ENCODE measurements around the gene ZNF609.
A peak's percentile ranks its signal among the peaks of the same experiment; 100 is the strongest.
"Not testable (repeated sequence)": the region's sequence is repeated elsewhere in the genome, so short reads cannot be mapped to it uniquely, and the experiment has no call there.

The ZNF609 gene

DNA sequence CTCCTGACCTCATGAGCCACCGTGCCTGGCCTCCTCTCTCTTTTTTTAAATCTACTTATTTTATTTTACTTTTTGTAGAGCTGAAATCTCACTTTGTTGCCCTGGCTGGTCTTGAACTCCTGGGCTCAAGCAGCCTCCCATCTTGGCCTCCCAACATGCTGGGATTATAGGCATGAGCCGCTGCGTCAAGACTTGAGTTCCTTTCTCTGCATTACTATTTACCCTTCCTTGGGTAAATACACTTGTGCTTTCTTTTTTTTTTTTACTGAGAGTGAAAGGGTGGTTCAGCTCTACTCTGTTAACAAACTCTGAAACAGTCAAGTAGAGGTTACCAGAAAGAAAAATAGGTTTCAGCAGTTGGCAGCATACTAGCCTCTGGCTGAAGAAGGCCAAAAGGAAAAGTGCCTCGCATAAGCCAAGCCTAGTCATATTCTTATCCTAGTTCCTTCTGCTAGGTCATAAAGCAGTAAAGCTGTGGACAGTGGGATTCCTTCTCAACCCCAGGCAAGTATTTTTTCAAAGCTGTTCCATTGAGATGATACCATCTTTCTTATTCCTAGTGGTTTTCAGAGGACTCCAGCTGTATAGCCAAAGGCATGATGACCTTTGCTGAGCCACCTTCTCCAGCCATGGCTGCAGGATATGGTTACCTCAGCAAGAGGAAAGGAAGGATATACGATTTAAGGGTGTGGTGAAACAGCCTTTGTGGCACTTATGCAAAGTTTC lies 179.9 kb downstream of the ZNF609 start:
- no peak overlapping the region for H3K27ac ChIP-seq
- TF ChIP-seq, protein P1, sequence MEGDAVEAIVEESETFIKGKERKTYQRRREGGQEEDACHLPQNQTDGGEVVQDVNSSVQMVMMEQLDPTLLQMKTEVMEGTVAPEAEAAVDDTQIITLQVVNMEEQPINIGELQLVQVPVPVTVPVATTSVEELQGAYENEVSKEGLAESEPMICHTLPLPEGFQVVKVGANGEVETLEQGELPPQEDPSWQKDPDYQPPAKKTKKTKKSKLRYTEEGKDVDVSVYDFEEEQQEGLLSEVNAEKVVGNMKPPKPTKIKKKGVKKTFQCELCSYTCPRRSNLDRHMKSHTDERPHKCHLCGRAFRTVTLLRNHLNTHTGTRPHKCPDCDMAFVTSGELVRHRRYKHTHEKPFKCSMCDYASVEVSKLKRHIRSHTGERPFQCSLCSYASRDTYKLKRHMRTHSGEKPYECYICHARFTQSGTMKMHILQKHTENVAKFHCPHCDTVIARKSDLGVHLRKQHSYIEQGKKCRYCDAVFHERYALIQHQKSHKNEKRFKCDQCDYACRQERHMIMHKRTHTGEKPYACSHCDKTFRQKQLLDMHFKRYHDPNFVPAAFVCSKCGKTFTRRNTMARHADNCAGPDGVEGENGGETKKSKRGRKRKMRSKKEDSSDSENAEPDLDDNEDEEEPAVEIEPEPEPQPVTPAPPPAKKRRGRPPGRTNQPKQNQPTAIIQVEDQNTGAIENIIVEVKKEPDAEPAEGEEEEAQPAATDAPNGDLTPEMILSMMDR (conservative IDR thresholded peaks at IDR 0.05) = no peak

GRCh38 chr15:64642875-64643274 lies 182.5 kb downstream of the ZNF609 start:
- TF ChIP-seq, protein P1 (conservative IDR thresholded peaks at IDR 0.05) = no peak
- H3K27ac ChIP-seq = peak overlapping the region; percentile 10; the same call in 1 of the 2 replicates

DNA sequence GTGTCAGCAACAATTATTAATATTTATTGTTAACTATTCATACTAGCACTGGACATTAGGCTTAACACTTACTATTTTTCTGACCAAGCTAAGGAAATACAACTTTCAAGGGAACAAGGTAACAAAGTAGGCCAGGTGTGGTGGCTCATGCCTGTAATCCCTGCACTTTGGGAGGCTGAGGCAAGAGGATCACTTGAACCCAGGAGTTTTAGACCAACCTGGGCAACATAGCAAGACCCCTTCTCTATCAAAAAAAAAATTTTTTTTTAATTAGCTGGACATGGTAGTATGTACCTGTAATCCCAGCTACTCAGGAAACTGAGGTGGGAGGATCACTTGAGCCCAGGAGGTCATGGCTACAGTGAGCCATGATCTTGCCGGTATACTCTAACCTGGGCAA lies 183.3 kb downstream of the ZNF609 start:
- H3K27ac ChIP-seq = no peak overlapping the region
- TF ChIP-seq, protein P1 (conservative IDR thresholded peaks at IDR 0.05) = no peak

DNA sequence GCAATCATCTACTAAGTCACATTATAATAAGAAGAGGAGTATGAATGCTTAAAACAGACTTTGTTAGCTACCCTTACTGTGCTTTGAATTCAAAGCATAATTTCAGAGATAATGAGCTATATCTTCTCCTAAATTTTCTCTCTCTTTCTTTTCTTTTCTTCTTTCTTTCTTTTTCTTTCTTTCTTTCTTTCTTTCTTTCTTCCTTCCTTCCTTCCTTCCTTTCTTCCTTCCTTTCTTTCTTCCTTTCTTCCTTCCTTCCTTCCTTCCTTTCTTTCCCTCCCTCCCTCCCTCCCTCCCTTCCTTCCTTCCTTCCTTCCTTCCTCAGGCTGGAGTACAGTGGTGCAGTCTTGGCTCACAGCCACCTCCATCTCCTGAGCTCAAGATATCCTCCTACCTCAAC lies 184.4 kb downstream of the ZNF609 start:
- H3K27ac ChIP-seq = not testable (repeated sequence)

- H3K27ac ChIP-seq = no peak overlapping the region
- TF ChIP-seq, protein P1 (conservative IDR thresholded peaks at IDR 0.05) = no peak
Observed at GRCh38 chr15:64645995-64646394, 185.6 kb downstream of the ZNF609 start.

DNA sequence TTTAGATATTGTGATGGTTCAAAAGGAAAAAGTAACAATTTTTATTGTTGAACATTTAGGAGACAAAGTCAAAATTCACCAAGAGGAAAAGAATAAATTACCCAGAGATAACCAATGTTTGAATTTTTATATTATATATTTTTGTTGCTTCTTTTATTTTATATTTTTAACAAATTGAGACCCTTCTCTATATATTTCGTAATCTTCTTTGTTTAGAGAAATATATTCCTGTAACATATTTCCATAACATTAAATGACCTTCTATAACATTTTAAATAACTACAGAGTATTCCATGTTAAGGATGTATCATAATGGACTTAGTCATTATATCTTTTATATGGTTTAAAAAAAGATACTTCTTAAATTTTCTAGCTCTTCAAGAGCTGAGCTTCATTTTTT lies 187.0 kb downstream of the ZNF609 start:
- TF ChIP-seq, protein P1 (conservative IDR thresholded peaks at IDR 0.05) = no peak
- no peak overlapping the region for H3K27ac ChIP-seq

GRCh38 chr15:64650552-64650951 lies 190.2 kb downstream of the ZNF609 start:
- TF ChIP-seq, protein P1 (conservative IDR thresholded peaks at IDR 0.05) = no peak
- H3K27ac ChIP-seq = peak overlapping the region; percentile 58

GRCh38 chr15:64651601-64652191 lies 191.3 kb downstream of the ZNF609 start:
- H3K27ac ChIP-seq = peak overlapping the region; percentile 58
- TF ChIP-seq, protein P1 (conservative IDR thresholded peaks at IDR 0.05) = no peak
